Left kidney (tissue), 2 donors: Measurements from ENCODE around the gene ADAM15. TPM values are rescaled to one million over a fixed set of nuclear protein-coding genes. Genes with fewer than 3 reads are reported as not detected.

Experiments
- DNase-seq: peaks from one replicate; pipeline ENCODE4 v3.0.0-alpha.2; 2013
- polyA plus RNA-seq: library from polyadenylated mRNA; unstranded; fragments of 120-200 nt; gene quantifications from one replicate; pipeline ENCODE4 v1.2.1, GENCODE V29; 2013; ENCODE audit not compliant: insufficient read length

Gene ADAM15
- polyA plus RNA-seq, 1 donor = 41.9 TPM

- no peak for DNase-seq
These were observed 40.8 kb upstream of the ADAM15 start for GRCh38 chr1:155010211-155010918.

GRCh38 chr1:155011004-155011416 is 40.1 kb upstream of the ADAM15 start:
- DNase-seq = no peak

- no peak for DNase-seq
These were observed 39.6 kb upstream of the ADAM15 start for GRCh38 chr1:155011437-155012025.

- no peak for DNase-seq
These were observed 39.0 kb upstream of the ADAM15 start for GRCh38 chr1:155012026-155012546.

GRCh38 chr1:155012776-155013602 is 38.1 kb upstream of the ADAM15 start:
- no peak for DNase-seq

GRCh38 chr1:155013632-155014031 is 37.5 kb upstream of the ADAM15 start:
- no peak for DNase-seq

- DNase-seq = no peak
These were observed 36.2 kb upstream of the ADAM15 start for GRCh38 chr1:155014709-155015508.

- DNase-seq = no peak
These were observed 35.4 kb upstream of the ADAM15 start for GRCh38 chr1:155015527-155016230.

GRCh38 chr1:155016231-155016831 is 34.8 kb upstream of the ADAM15 start:
- DNase-seq = no peak

- peak; percentile 87 for DNase-seq
These were observed 33.8 kb upstream of the ADAM15 start for GRCh38 chr1:155017041-155017945.

- no peak for DNase-seq
These were observed 33.2 kb upstream of the ADAM15 start for GRCh38 chr1:155017946-155018316.

- DNase-seq = no peak
These were observed 32.3 kb upstream of the ADAM15 start for GRCh38 chr1:155018617-155019348.

GRCh38 chr1:155019377-155020245 is 31.5 kb upstream of the ADAM15 start:
- no peak for DNase-seq

- no peak for DNase-seq
These were observed 28.8 kb upstream of the ADAM15 start for GRCh38 chr1:155022136-155022926.

- DNase-seq = no peak
These were observed 28.2 kb upstream of the ADAM15 start for GRCh38 chr1:155022927-155023236.

GRCh38 chr1:155023627-155024026 is 27.5 kb upstream of the ADAM15 start:
- DNase-seq = no peak

GRCh38 chr1:155024315-155024714 is 26.8 kb upstream of the ADAM15 start:
- DNase-seq = no peak
